ENCODE results near the gene OOSP1. TPM values are rescaled to one million over a fixed set of nuclear protein-coding genes. Genes with fewer than 3 reads are reported as not detected.
"Not testable (repeated sequence)": the region's sequence is repeated elsewhere in the genome, so short reads cannot be mapped to it uniquely, and the experiment has no call there.

Gene OOSP1
- total and polyA plus RNA-seq, 2 donors (not counting 3 experiments of a cell fraction or from before 2014, with no cell fraction given): 0.11 TPM; not detected in 1

DNA sequence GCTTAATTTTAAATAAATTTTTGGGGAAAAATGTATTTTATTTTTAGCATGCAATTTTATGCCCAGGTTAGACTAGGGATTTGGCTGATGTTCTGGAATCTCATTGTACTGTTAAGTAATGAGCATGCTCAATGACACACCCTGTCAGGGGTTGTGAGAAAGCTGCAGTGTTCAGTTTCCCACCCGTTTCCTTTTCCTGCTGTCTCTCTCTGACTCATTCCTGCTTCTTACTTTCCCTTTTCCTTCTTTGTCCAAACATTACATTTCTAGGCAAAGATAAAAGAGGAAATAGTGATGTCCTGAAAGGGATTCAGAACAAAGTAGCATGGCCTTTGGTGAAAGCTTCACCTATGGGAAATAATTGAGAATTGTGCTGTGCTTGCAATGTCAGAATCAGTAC, 36.9 kb upstream of the OOSP1 start:
- H3K27me3 ChIP-seq (ENCODE audit: control insufficient read depth in 2 of 2, insufficient read depth in 2 of 2, low read length in 2 of 2): no peaks in the 10 kb centered on the region
- no peaks in the 10 kb centered on the region for H3K9me1 ChIP-seq (replicated peaks; ENCODE audit: control insufficient read depth, extremely low read depth, insufficient read depth, low read length)
- peak overlapping the region; percentile 77 for H3K9ac ChIP-seq (replicated peaks; ENCODE audit: extremely low read depth, insufficient read depth, low read length)
- intact Hi-C loops (cut with micrococcal nuclease): loop anchor here (1.0 to 5.0 kb wide), 6 partner anchors 18 to 259 kb away; partner anchors contain the start of gene STX3
- POLR2A ChIA-PET: no interaction called here
- H3K36me3 ChIP-seq (ENCODE audit: control insufficient read depth in 2 of 2, extremely low read depth in 1 of 2, insufficient read depth in 2 of 2, low read length in 2 of 2): no peaks in the 10 kb centered on the region
- BruUV-seq (replicated peaks): no TSS peak
- H4K20me1 ChIP-seq (replicated peaks; ENCODE audit: control insufficient read depth, extremely low read depth, insufficient read depth, low read length): no peaks in the 10 kb centered on the region
- DNase-seq (ENCODE audit: low read depth, low spot score) (peak; percentile 98), FAIRE-seq (peak; percentile 100)
- no peak for TF ChIP-seq POLR2A (IDR thresholded peaks at IDR 0.05; ENCODE audit: low read depth, low read length)
- TF ChIP-seq, protein P1, sequence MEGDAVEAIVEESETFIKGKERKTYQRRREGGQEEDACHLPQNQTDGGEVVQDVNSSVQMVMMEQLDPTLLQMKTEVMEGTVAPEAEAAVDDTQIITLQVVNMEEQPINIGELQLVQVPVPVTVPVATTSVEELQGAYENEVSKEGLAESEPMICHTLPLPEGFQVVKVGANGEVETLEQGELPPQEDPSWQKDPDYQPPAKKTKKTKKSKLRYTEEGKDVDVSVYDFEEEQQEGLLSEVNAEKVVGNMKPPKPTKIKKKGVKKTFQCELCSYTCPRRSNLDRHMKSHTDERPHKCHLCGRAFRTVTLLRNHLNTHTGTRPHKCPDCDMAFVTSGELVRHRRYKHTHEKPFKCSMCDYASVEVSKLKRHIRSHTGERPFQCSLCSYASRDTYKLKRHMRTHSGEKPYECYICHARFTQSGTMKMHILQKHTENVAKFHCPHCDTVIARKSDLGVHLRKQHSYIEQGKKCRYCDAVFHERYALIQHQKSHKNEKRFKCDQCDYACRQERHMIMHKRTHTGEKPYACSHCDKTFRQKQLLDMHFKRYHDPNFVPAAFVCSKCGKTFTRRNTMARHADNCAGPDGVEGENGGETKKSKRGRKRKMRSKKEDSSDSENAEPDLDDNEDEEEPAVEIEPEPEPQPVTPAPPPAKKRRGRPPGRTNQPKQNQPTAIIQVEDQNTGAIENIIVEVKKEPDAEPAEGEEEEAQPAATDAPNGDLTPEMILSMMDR (IDR thresholded peaks at IDR 0.05; ENCODE audit: extremely low read depth in 1 of 2, insufficient read depth in 1 of 2, low read depth in 1 of 2, low read length in 2 of 2): no peak
- peak; percentile 92 for TF ChIP-seq FOS (IDR thresholded peaks at IDR 0.05; ENCODE audit: borderline replicate concordance, insufficient read depth, low read length)
- no peak for TF ChIP-seq EZH2 (IDR thresholded peaks at IDR 0.05; ENCODE audit: borderline replicate concordance, low read depth, low read length, severe bottlenecking)
- peak; percentile 98 for TF ChIP-seq JUN (IDR thresholded peaks at IDR 0.05; ENCODE audit: borderline replicate concordance, insufficient read depth, insufficient read length, low read depth)
- peak; percentile 64 for TF ChIP-seq POLR2AphosphoS5 (IDR thresholded peaks at IDR 0.05; ENCODE audit: insufficient read depth, low read depth, low read length)
- peak; percentile 46 for TF ChIP-seq GATA2 (IDR thresholded peaks at IDR 0.05; ENCODE audit: insufficient read depth, insufficient read length, low read depth, low read length)
- no peak for TF ChIP-seq MYC (IDR thresholded peaks at IDR 0.05; ENCODE audit: low read depth, low read length)
- TF ChIP-seq, protein P2, sequence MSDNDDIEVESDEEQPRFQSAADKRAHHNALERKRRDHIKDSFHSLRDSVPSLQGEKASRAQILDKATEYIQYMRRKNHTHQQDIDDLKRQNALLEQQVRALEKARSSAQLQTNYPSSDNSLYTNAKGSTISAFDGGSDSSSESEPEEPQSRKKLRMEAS (IDR thresholded peaks at IDR 0.05; ENCODE audit: insufficient read depth, insufficient read length): no peak
- CTCF ChIA-PET: interaction anchor here (0.7 to 3.1 kb wide), 6 partner anchors 10 to 292 kb away, joined by 3 to 19 read pairs (median 4); partner anchors contain the start of gene OOSP3
- peak overlapping the region in 1 of 3 experiments; percentile 38 for H3K4me3 ChIP-seq (replicated peaks in 1 of 3; ENCODE audit: insufficient read depth in 1 of 3, low read depth in 1 of 3, low read length in 3 of 3)
- peak overlapping the region; percentile 19 for H2AFZ ChIP-seq (ENCODE audit: low read depth, low read length)
- peak overlapping the region; percentile 81 for H3K4me2 ChIP-seq (ENCODE audit: insufficient read depth, low read length)
- no peaks in the 10 kb centered on the region for H3K9me3 ChIP-seq (replicated peaks; ENCODE audit: control insufficient read depth, insufficient read depth, low read length)
- dilution Hi-C loops (cut with MboI; ENCODE audit: extremely low pct_ligation_motif_present, low sequenced_read_pairs): no loop called here
- H3K27ac ChIP-seq (ENCODE audit: insufficient read depth, low read depth, low read length): peak overlapping the region; percentile 95
- peaks cover 15% of the 10 kb centered on the region for H3K4me1 ChIP-seq (ENCODE audit: control insufficient read depth, extremely low read depth, insufficient read depth, low read length)
- no peaks in the 10 kb centered on the region for H3K79me2 ChIP-seq (ENCODE audit: control insufficient read depth, insufficient read depth, low read length)

DNA sequence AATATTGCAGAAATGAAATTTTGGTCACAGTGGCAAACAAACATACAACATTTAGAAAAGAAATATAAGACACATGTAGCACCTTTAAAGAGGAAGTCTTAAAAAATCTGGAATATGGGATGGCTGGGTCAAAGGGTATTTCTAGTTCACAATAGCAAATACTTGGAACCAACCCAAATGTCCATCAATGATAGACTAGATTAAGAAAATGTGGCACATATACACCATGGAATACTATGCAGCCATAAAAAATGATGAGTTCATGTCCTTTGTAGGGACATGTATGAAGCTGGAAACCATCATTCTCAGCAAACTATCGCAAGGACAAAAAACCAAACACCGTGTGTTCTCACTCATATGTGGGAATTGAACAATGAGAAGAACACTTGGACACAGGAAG, 34.7 kb upstream of the OOSP1 start:
- H4K20me1 ChIP-seq (replicated peaks; ENCODE audit: control insufficient read depth, extremely low read depth, insufficient read depth, low read length); H3K9me1 ChIP-seq (replicated peaks; ENCODE audit: control insufficient read depth, extremely low read depth, insufficient read depth, low read length); POLR2A ChIA-PET; FAIRE-seq; H3K36me3 ChIP-seq (ENCODE audit: control insufficient read depth in 2 of 2, extremely low read depth in 1 of 2, insufficient read depth in 2 of 2, low read length in 2 of 2); H2AFZ ChIP-seq (ENCODE audit: low read depth, low read length); H3K4me3 ChIP-seq (replicated peaks in 1 of 3; ENCODE audit: insufficient read depth in 1 of 3, low read depth in 1 of 3, low read length in 3 of 3); H3K79me2 ChIP-seq (ENCODE audit: control insufficient read depth, insufficient read depth, low read length); H3K9me3 ChIP-seq (replicated peaks; ENCODE audit: control insufficient read depth, insufficient read depth, low read length); H3K9ac ChIP-seq (replicated peaks; ENCODE audit: extremely low read depth, insufficient read depth, low read length); dilution Hi-C loops (cut with MboI; ENCODE audit: extremely low pct_ligation_motif_present, low sequenced_read_pairs); BruUV-seq (replicated peaks); H3K27me3 ChIP-seq (ENCODE audit: control insufficient read depth in 2 of 2, insufficient read depth in 2 of 2, low read length in 2 of 2); H3K4me2 ChIP-seq (ENCODE audit: insufficient read depth, low read length); H3K27ac ChIP-seq (ENCODE audit: insufficient read depth, low read depth, low read length); DNase-seq (ENCODE audit: low read depth, low spot score): not testable (repeated sequence)
- intact Hi-C loops (cut with micrococcal nuclease): loop anchor here (5.0 kb wide), 2 partner anchors 81 to 146 kb away; partner anchors contain the start of gene STX3
- H3K4me1 ChIP-seq (ENCODE audit: control insufficient read depth, extremely low read depth, insufficient read depth, low read length): peaks cover 15% of the 10 kb centered on the region
- CTCF ChIA-PET: interaction anchor here (3.1 kb wide), 1 partner anchor 15 kb away, joined by 19 read pairs; no protein-coding TSS in a partner anchor

Data from endothelial cell of umbilical vein (primary cell).